ENCODE results near the gene SEMA7A.

Gene SEMA7A

GRCh38 chr15:74382004-74382816, 51.5 kb downstream of the SEMA7A start:
- no peak for TF ChIP-seq EZH2 (IDR thresholded peaks at IDR 0.05)
- no peak for TF ChIP-seq POLR2AphosphoS5 (IDR thresholded peaks at IDR 0.05; ENCODE audit: borderline replicate concordance, low read depth, low read length)
- TF ChIP-seq FOXP2 (optimal IDR thresholded peaks at IDR 0.05; ENCODE audit: control extremely low read depth, extremely low read length, insufficient read depth): no peak

GRCh38 chr15:74381481-74381880, 52.3 kb downstream of the SEMA7A start:
- H3K9ac ChIP-seq (ENCODE audit: insufficient read length): no peak overlapping the region
- no peak for TF ChIP-seq EZH2 (IDR thresholded peaks at IDR 0.05)
- TF ChIP-seq FOXP2 (optimal IDR thresholded peaks at IDR 0.05; ENCODE audit: control extremely low read depth, extremely low read length, insufficient read depth): no peak
- TF ChIP-seq POLR2AphosphoS5 (IDR thresholded peaks at IDR 0.05; ENCODE audit: borderline replicate concordance, low read depth, low read length): no peak
- H3K9me3 ChIP-seq (ENCODE audit: low read depth, low read length): no peaks in the 10 kb centered on the region
- H3K27ac ChIP-seq: no peak overlapping the region
- H3K4me3 ChIP-seq: no peak overlapping the region
- H3K36me3 ChIP-seq (ENCODE audit: insufficient read depth, low read length): no peaks in the 10 kb centered on the region
- DNase-seq (ENCODE audit: low read depth, low spot score): no peak

More at GRCh38 chr15:74382004-74382816, 51.5 kb downstream of the SEMA7A start:
- Histone ChIP-seq H3K36me3 (ENCODE audit: insufficient read depth, low read length) (no peaks in the 10 kb centered on the region), H3K9ac (ENCODE audit: insufficient read length) (no peak overlapping the region), H3K27ac (no peak overlapping the region), H3K9me3 (ENCODE audit: low read depth, low read length) (no peaks in the 10 kb centered on the region), H3K4me3 (no peak overlapping the region)
- DNase-seq (ENCODE audit: low read depth, low spot score): no peak

- TF ChIP-seq FOXP2 (optimal IDR thresholded peaks at IDR 0.05; ENCODE audit: control extremely low read depth, extremely low read length, insufficient read depth): no peak
- TF ChIP-seq EZH2 (IDR thresholded peaks at IDR 0.05): no peak
- no peak for TF ChIP-seq POLR2AphosphoS5 (IDR thresholded peaks at IDR 0.05; ENCODE audit: borderline replicate concordance, low read depth, low read length)
- no peaks in the 10 kb centered on the region for H3K36me3 ChIP-seq (ENCODE audit: insufficient read depth, low read length)
- no peak overlapping the region for H3K4me3 ChIP-seq
- no peak overlapping the region for H3K27ac ChIP-seq
- H3K9me3 ChIP-seq (ENCODE audit: low read depth, low read length): no peaks in the 10 kb centered on the region
- no peak for DNase-seq (ENCODE audit: low read depth, low spot score)
- no peak overlapping the region for H3K9ac ChIP-seq (ENCODE audit: insufficient read length)
Measured at GRCh38 chr15:74381190-74381453, 52.6 kb downstream of the SEMA7A start.

- Histone ChIP-seq H3K4me3 (no peak overlapping the region), H3K9me3 (ENCODE audit: low read depth, low read length) (no peaks in the 10 kb centered on the region), H3K9ac (ENCODE audit: insufficient read length) (no peak overlapping the region), H3K36me3 (ENCODE audit: insufficient read depth, low read length) (no peaks in the 10 kb centered on the region), H3K27ac (no peak overlapping the region)
- TF ChIP-seq POLR2AphosphoS5 (IDR thresholded peaks at IDR 0.05; ENCODE audit: borderline replicate concordance, low read depth, low read length) (no peak), EZH2 (IDR thresholded peaks at IDR 0.05) (no peak), FOXP2 (optimal IDR thresholded peaks at IDR 0.05; ENCODE audit: control extremely low read depth, extremely low read length, insufficient read depth) (no peak)
- no peak for DNase-seq (ENCODE audit: low read depth, low spot score)
Measured at GRCh38 chr15:74380361-74381189, 53.2 kb downstream of the SEMA7A start.

GRCh38 chr15:74378848-74379247, 54.9 kb downstream of the SEMA7A start:
- H3K9ac ChIP-seq (ENCODE audit: insufficient read length): no peak overlapping the region
- no peaks in the 10 kb centered on the region for H3K36me3 ChIP-seq (ENCODE audit: insufficient read depth, low read length)
- H3K4me3 ChIP-seq: no peak overlapping the region
- H3K9me3 ChIP-seq (ENCODE audit: low read depth, low read length): no peaks in the 10 kb centered on the region
- TF ChIP-seq POLR2AphosphoS5 (IDR thresholded peaks at IDR 0.05; ENCODE audit: borderline replicate concordance, low read depth, low read length) (no peak), FOXP2 (optimal IDR thresholded peaks at IDR 0.05; ENCODE audit: control extremely low read depth, extremely low read length, insufficient read depth) (no peak), EZH2 (IDR thresholded peaks at IDR 0.05) (no peak)
- DNase-seq (ENCODE audit: low read depth, low spot score): no peak
- H3K27ac ChIP-seq: no peak overlapping the region

- no peak for DNase-seq (ENCODE audit: low read depth, low spot score)
- H3K27ac ChIP-seq: no peak overlapping the region
- no peaks in the 10 kb centered on the region for H3K9me3 ChIP-seq (ENCODE audit: low read depth, low read length)
- no peaks in the 10 kb centered on the region for H3K36me3 ChIP-seq (ENCODE audit: insufficient read depth, low read length)
- TF ChIP-seq EZH2 (IDR thresholded peaks at IDR 0.05) (no peak), POLR2AphosphoS5 (IDR thresholded peaks at IDR 0.05; ENCODE audit: borderline replicate concordance, low read depth, low read length) (no peak), FOXP2 (optimal IDR thresholded peaks at IDR 0.05; ENCODE audit: control extremely low read depth, extremely low read length, insufficient read depth) (no peak)
- no peak overlapping the region for H3K4me3 ChIP-seq
- H3K9ac ChIP-seq (ENCODE audit: insufficient read length): no peak overlapping the region
Measured at GRCh38 chr15:74377831-74378766, 55.7 kb downstream of the SEMA7A start.

GRCh38 chr15:74376825-74377581, 56.8 kb downstream of the SEMA7A start:
- no peak for DNase-seq (ENCODE audit: low read depth, low spot score)
- Histone ChIP-seq H3K9ac (ENCODE audit: insufficient read length) (no peak overlapping the region), H3K27ac (no peak overlapping the region), H3K4me3 (no peak overlapping the region), H3K9me3 (ENCODE audit: low read depth, low read length) (no peaks in the 10 kb centered on the region), H3K36me3 (ENCODE audit: insufficient read depth, low read length) (no peaks in the 10 kb centered on the region)
- TF ChIP-seq FOXP2 (optimal IDR thresholded peaks at IDR 0.05; ENCODE audit: control extremely low read depth, extremely low read length, insufficient read depth): no peak
- TF ChIP-seq POLR2AphosphoS5 (IDR thresholded peaks at IDR 0.05; ENCODE audit: borderline replicate concordance, low read depth, low read length): no peak
- TF ChIP-seq EZH2 (IDR thresholded peaks at IDR 0.05): no peak
